Measurements from ENCODE around the gene ZBED1. TPM values are rescaled to one million over a fixed set of nuclear protein-coding genes. Genes with fewer than 3 reads are reported as not detected.
A peak's percentile ranks its signal among the peaks of the same experiment; 100 is the strongest.
"Not testable (repeated sequence)": the region's sequence is repeated elsewhere in the genome, so short reads cannot be mapped to it uniquely, and the experiment has no call there.

The ZBED1 gene
- total RNA-seq, 1 experiment from 2014 or later, result 45.1 TPM

GRCh38 chrX:2458309-2458708, 42.5 kb downstream of the ZBED1 start (continued):
- TF ChIP-seq, protein P1, sequence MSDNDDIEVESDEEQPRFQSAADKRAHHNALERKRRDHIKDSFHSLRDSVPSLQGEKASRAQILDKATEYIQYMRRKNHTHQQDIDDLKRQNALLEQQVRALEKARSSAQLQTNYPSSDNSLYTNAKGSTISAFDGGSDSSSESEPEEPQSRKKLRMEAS (CRISPR knock-in tag; IDR thresholded peaks at IDR 0.05), result no peak
- no peak for TF ChIP-seq ATF1 (CRISPR knock-in tag; IDR thresholded peaks at IDR 0.05)
- TF ChIP-seq, protein P2, sequence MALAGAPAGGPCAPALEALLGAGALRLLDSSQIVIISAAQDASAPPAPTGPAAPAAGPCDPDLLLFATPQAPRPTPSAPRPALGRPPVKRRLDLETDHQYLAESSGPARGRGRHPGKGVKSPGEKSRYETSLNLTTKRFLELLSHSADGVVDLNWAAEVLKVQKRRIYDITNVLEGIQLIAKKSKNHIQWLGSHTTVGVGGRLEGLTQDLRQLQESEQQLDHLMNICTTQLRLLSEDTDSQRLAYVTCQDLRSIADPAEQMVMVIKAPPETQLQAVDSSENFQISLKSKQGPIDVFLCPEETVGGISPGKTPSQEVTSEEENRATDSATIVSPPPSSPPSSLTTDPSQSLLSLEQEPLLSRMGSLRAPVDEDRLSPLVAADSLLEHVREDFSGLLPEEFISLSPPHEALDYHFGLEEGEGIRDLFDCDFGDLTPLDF (CRISPR knock-in tag; IDR thresholded peaks at IDR 0.05), result no peak
- no peak for TF ChIP-seq TEAD4 (CRISPR knock-in tag; IDR thresholded peaks at IDR 0.05)
- TF ChIP-seq NR2C2 (CRISPR knock-in tag; IDR thresholded peaks at IDR 0.05), result no peak
- TF ChIP-seq ATF6 (CRISPR knock-in tag; IDR thresholded peaks at IDR 0.05), result no peak
- no peak for TF ChIP-seq ZNF138 (CRISPR knock-in tag; conservative IDR thresholded peaks at IDR 0.05)
- TF ChIP-seq ZBTB21 (CRISPR knock-in tag; IDR thresholded peaks at IDR 0.05; ENCODE audit: borderline replicate concordance), result no peak
- TF ChIP-seq CREB1 (CRISPR knock-in tag; IDR thresholded peaks at IDR 0.05), result no peak

- CTCF ChIA-PET, result no interaction called here
- Mint-ChIP-seq H3K4me3 (no peak overlapping the region), H3K9me3 (peaks cover 18% of the 10 kb centered on the region), H3K4me1 (peaks cover 12% of the 10 kb centered on the region), H3K27ac (peak overlapping the region; percentile 53), H3K36me3 (peaks cover 34% of the 10 kb centered on the region), H3K27me3 (ENCODE audit: low read depth) (no peaks in the 10 kb centered on the region)
- TF ChIP-seq ZNF423 (CRISPR knock-in tag; IDR thresholded peaks at IDR 0.05) (no peak), TEAD1 (CRISPR knock-in tag; IDR thresholded peaks at IDR 0.05) (peak; percentile 33; the same call in 1 of the 2 replicates), FOXJ3 (CRISPR knock-in tag; IDR thresholded peaks at IDR 0.05; ENCODE audit: borderline replicate concordance) (no peak), TCF7 (CRISPR knock-in tag; IDR thresholded peaks at IDR 0.05; ENCODE audit: low read depth) (no peak), TEAD4 (CRISPR knock-in tag; IDR thresholded peaks at IDR 0.05) (peak; percentile 33), PRDM15 (CRISPR knock-in tag; IDR thresholded peaks at IDR 0.05) (no peak), USF2 (CRISPR knock-in tag; IDR thresholded peaks at IDR 0.05) (no peak), NFYB (CRISPR knock-in tag; conservative IDR thresholded peaks at IDR 0.05; ENCODE audit: low read depth) (no peak)
- POLR2A ChIA-PET, result no interaction called here
- DNase-seq (ENCODE audit: low spot score) (peak; percentile 39), ATAC-seq (peak; percentile 43)
Observed at GRCh38 chrX:2457289-2458133, 43.3 kb downstream of the ZBED1 start.

- POLR2A ChIA-PET; DNase-seq (ENCODE audit: low spot score); ATAC-seq; H3K27me3 Mint-ChIP-seq (ENCODE audit: low read depth); CTCF ChIA-PET; H3K4me3 Mint-ChIP-seq: not testable (repeated sequence)
- peaks cover 35% of the 10 kb centered on the region for H3K36me3 Mint-ChIP-seq
- H3K9me3 Mint-ChIP-seq, result peaks cover 22% of the 10 kb centered on the region
- peak overlapping the region; percentile 62; the same call in 1 of the 2 replicates for H3K27ac Mint-ChIP-seq
- H3K4me1 Mint-ChIP-seq, result peaks cover 12% of the 10 kb centered on the region
Observed at GRCh38 chrX:2456091-2456490, 44.7 kb downstream of the ZBED1 start.

DNA sequence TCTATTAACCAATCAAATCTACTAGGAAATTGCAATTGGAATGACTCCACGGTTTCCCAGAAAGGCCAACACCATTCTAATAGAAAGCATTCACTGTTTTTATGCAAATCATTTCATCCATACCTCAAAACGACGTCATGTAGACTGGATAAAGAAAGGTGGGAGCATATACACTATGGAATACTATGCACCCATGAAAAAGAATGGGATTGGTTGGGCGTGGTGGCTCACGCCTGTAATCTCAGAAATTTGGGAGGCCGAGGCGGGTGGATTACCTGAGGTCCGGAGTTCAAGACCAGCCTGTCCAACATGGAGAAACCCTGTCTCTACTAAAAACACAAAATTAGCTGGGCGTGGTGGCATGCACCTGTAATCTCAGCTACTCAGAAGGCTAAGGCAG, 46.2 kb downstream of the ZBED1 start:
- peaks cover 35% of the 10 kb centered on the region for H3K36me3 Mint-ChIP-seq
- H3K27me3 Mint-ChIP-seq (ENCODE audit: low read depth); CTCF ChIA-PET; ATAC-seq; POLR2A ChIA-PET; H3K27ac Mint-ChIP-seq; DNase-seq (ENCODE audit: low spot score); H3K4me3 Mint-ChIP-seq: not testable (repeated sequence)
- peaks cover 26% of the 10 kb centered on the region for H3K4me1 Mint-ChIP-seq
- H3K9me3 Mint-ChIP-seq, result peaks cover 22% of the 10 kb centered on the region
